ENCODE data around the gene MAPKBP1. TPM values are rescaled to one million over a fixed set of nuclear protein-coding genes. Genes with fewer than 3 reads are reported as not detected.
A peak's percentile ranks its signal among the peaks of the same experiment; 100 is the strongest.

MAPKBP1 gene
- total RNA-seq, 1 experiment from 2014 or later, result 13.7 TPM

DNA sequence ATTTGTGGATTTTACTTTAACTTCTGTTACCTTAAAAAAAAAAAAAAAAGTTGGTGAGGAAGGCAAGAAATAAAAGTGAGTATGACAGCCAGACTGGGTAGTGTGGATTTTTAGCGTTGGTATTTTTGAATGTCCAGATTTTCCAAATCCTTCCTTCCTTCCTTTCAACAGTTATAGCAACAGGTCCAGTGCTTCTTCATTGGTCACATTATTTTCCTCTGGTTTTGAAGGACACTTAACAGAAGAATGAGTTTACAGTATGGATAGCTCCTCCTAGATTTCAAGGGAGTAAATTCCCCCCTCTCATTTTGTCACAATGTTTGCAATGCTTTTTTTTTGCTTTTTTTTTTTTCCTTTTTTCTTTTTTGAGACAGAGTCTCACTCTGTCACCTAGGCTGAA, 6.4 kb downstream of the MAPKBP1 start:
- no peaks in the 10 kb centered on the region; the same call in none of the 2 replicates for H3K27me3 Mint-ChIP-seq (ENCODE audit: low read depth)
- no peak for DNase-seq
- H2BK15ac ChIP-seq (ENCODE audit: low read depth, low read length), result no peak overlapping the region
- H3K23ac ChIP-seq (ENCODE audit: insufficient read length, low read depth, low read length), result no peak overlapping the region
- no peak overlapping the region for H4K91ac ChIP-seq (ENCODE audit: insufficient read length, low read depth, low read length)
- no peak overlapping the region for H3K56ac ChIP-seq (ENCODE audit: insufficient read length, low read depth, low read length)
- H3K9me3 ChIP-seq (ENCODE audit: control insufficient read depth, low read depth, low read length), result no peaks in the 10 kb centered on the region
- no peak overlapping the region for H2BK5ac ChIP-seq (ENCODE audit: insufficient read length, low read length)
- no peak overlapping the region for H3T11ph ChIP-seq (ENCODE audit: low read length)
- H3K27ac ChIP-seq (ENCODE audit: insufficient read length, low read depth, low read length), result no peak overlapping the region
- H4K5ac ChIP-seq (ENCODE audit: insufficient read length, low read depth, low read length), result no peak overlapping the region
- H3K4me1 Mint-ChIP-seq, result peaks cover 52 to 58% of the 10 kb centered on the region in 2 experiments
- no peak overlapping the region for H3K4me3 Mint-ChIP-seq
- H3K9me3 Mint-ChIP-seq, result no peaks in the 10 kb centered on the region
- H2AK5ac ChIP-seq (ENCODE audit: insufficient read length, low read length), result no peak overlapping the region
- no peak overlapping the region for H3K9ac ChIP-seq (ENCODE audit: extremely low read depth, insufficient read length, low read length)
- H4K8ac ChIP-seq (replicated peaks; ENCODE audit: insufficient read length, low read depth, low read length), result no peak overlapping the region
- no peak overlapping the region for H2BK120ac ChIP-seq (ENCODE audit: low read depth, low read length, poor library complexity, severe bottlenecking)
- no peak overlapping the region for H3K14ac ChIP-seq (ENCODE audit: insufficient read depth, low read length)
- TF ChIP-seq, protein P1, sequence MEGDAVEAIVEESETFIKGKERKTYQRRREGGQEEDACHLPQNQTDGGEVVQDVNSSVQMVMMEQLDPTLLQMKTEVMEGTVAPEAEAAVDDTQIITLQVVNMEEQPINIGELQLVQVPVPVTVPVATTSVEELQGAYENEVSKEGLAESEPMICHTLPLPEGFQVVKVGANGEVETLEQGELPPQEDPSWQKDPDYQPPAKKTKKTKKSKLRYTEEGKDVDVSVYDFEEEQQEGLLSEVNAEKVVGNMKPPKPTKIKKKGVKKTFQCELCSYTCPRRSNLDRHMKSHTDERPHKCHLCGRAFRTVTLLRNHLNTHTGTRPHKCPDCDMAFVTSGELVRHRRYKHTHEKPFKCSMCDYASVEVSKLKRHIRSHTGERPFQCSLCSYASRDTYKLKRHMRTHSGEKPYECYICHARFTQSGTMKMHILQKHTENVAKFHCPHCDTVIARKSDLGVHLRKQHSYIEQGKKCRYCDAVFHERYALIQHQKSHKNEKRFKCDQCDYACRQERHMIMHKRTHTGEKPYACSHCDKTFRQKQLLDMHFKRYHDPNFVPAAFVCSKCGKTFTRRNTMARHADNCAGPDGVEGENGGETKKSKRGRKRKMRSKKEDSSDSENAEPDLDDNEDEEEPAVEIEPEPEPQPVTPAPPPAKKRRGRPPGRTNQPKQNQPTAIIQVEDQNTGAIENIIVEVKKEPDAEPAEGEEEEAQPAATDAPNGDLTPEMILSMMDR (conservative IDR thresholded peaks at IDR 0.05), result no peak
- peak overlapping the region in 1 of 3 experiments; percentile 4; a peak in 1 of 7 replicates for H3K27ac Mint-ChIP-seq
- H3K79me1 ChIP-seq (ENCODE audit: insufficient read depth, low read depth, low read length, poor library complexity, severe bottlenecking), result no peaks in the 10 kb centered on the region
- H3K36me3 Mint-ChIP-seq (ENCODE audit: insufficient read depth in 1 of 3, low read depth in 3 of 3), result peaks cover 0 to 2% (median 0%) of the 10 kb centered on the region in 3 experiments; a peak in 1 of 7 replicates
- H2AFZ ChIP-seq (ENCODE audit: low read length), result no peak overlapping the region
- H3K79me2 ChIP-seq (ENCODE audit: insufficient read depth, low read length), result no peaks in the 10 kb centered on the region
- H3K4ac ChIP-seq (ENCODE audit: low read depth, low read length), result no peak overlapping the region
- H2BK20ac ChIP-seq (ENCODE audit: low read depth, low read length, poor library complexity, severe bottlenecking), result no peak overlapping the region
- WGBS (ENCODE audit: extremely low coverage, insufficient read length, low lambda C conversion rate), result no CpG with 5 or more reads among the region's 1 CpG
- H3K4me2 ChIP-seq (ENCODE audit: insufficient read depth, insufficient read length, low read length), result no peak overlapping the region
- H3K23me2 ChIP-seq (ENCODE audit: insufficient read length, low read depth, low read length, poor library complexity, severe bottlenecking), result no peaks in the 10 kb centered on the region
- peaks cover 8% of the 10 kb centered on the region; the same call in 1 of the 2 replicates for H3K4me1 ChIP-seq (ENCODE audit: insufficient read depth, low read length)
- H4K20me1 ChIP-seq (ENCODE audit: control insufficient read depth, insufficient read depth, insufficient read length), result no peaks in the 10 kb centered on the region
- H2BK12ac ChIP-seq (ENCODE audit: insufficient read length, low read depth, low read length), result no peak overlapping the region
- H3K27me3 ChIP-seq (ENCODE audit: insufficient read depth, low read length), result no peaks in the 10 kb centered on the region
- H3K18ac ChIP-seq (ENCODE audit: insufficient read length, low read depth, low read length), result no peak overlapping the region
